Colon (tissue), 2 donors: ENCODE measurements around the gene HCN1.
"Not testable (repeated sequence)": the region's sequence is repeated elsewhere in the genome, so short reads cannot be mapped to it uniquely, and the experiment has no call there.

Experiments used
- FAIRE-seq: peaks from 2 replicates; lab custom pipeline; 2012; peaks lifted over from hg19 to GRCh38; lab: Jason Lieb, UNC
- donor health status: control.
- donor health status: control.

HCN1 gene

GRCh38 chr5:45417285-45417998 is 278.7 kb downstream of the HCN1 start:
- FAIRE-seq = peak; percentile 33

GRCh38 chr5:45414620-45415573 is 281.3 kb downstream of the HCN1 start:
- FAIRE-seq = peak; percentile 88

DNA sequence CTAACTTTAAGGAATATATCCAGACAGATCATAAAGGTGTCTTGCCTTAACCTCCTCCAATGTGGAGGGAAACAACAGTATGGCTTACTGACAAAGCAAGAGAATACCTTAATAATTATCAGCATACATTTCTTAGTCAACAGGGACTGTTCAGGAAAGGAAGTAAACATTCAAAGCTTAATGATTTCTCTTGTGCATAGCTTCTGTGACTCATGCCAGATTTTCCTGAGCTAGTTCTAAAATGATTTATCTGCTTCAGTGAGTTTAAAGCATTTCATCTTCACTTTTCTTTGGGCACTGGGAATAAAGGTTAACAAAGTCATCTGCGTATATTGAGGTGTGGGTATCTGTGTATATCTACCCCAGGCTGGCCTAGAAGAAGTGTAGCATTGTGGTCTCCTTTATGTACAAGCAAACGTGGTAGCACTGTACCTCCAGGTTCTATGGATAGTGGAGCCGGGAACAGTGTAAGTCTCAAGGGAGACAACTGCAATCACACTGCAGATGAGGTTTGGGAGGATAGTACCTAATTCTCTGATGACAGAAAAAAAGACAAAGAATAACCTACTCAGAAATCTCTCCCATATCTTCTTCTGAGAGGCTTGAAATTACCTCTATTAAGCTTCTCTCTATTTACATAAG is 284.1 kb downstream of the HCN1 start:
- no peak for FAIRE-seq

DNA sequence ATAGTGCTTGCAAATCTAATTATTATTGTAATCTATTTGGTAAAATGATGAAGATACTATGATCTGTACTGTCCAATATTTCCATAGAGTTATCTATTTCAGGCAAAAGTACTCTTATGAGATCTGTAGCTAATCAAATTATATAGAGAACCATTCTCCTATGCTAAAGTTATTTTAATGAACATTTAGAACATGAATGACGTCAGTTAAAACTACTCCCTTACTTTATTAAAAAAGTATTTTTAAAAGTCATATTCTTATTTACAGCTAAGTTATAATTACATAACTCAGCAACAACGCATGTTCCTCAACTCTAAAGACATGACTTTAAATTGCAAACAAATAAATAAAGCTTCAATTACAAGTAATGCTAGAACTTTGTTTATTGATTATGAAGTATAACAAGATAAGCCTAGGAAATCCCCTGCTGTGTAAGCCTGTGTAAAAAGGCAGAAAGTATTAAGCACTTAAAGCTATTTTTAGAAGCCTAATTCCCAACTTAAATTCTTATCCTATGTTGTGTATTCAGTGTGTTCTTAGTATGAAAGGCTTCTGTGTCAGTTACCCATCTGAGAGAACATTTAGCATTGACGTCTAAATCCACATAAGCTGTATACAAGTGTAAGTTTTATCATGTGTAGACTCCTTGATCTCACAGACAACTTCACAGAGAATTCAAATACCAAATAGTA is 285.7 kb downstream of the HCN1 start:
- FAIRE-seq = peak; percentile 18

DNA sequence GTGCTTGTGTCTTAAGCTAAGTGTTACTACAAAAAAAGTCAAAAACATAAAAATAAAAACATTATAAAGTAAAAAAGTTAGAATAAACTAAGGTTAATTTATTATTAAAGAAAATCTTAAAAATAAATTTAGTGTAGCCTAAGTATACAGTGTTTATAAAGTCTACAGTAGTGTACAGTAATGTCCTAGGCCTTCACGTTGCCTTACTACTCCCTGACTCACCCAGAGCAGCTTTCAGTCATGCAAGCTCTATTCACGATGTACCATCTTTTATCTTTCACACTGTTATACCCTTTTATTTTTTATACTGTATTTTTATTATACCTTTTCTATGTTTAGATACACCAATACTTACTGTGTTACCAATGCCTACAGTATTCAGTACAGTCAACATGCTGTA is 288.1 kb downstream of the HCN1 start:
- no peak for FAIRE-seq

GRCh38 chr5:45402804-45403455 is 293.2 kb downstream of the HCN1 start:
- FAIRE-seq = no peak

GRCh38 chr5:45399041-45399440 is 297.1 kb downstream of the HCN1 start:
- no peak for FAIRE-seq

GRCh38 chr5:45385321-45386058 is 310.7 kb downstream of the HCN1 start:
- FAIRE-seq = no peak

DNA sequence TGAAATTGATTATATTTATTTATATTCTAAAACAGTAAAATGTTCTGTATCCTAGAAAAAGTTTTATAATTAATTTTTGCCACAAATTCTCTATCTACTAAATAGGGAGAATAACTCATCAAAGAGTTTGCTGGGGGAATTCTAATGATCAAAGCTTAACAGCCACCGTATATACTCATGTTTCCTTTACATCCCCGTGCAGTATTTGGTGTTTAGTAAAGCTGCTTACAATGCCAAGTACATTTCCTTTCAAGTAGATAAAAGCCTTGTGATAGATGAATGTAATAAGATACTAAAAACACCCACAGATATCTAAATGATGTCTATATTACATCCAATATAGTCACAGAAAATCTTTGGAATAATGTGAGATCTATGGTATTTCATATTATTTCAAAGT is 312.2 kb downstream of the HCN1 start:
- no peak for FAIRE-seq

DNA sequence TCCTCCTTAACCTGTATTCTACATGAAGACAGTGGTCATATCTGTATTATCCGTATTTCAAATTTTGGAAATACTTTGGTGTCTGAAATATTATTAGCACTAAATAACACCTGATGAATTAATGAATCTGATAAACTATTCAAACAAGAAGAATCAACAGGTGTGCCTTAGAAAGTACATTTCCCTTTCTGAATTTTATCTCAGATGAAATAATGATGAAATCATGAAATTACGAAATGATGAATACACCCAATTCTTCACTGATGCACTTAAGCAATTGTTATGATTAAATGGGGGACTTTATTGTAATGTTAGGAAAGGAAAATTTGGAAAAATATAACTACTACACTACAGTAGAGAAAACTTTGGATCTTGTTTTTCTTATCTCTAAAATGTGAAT is 313.6 kb downstream of the HCN1 start:
- no peak for FAIRE-seq

- FAIRE-seq = no peak
These were observed 319.8 kb downstream of the HCN1 start for GRCh38 chr5:45376417-45376816.

- no peak for FAIRE-seq
These were observed 323.6 kb downstream of the HCN1 start for GRCh38 chr5:45372629-45373028.

GRCh38 chr5:45371423-45371822 is 324.8 kb downstream of the HCN1 start:
- not testable (repeated sequence) for FAIRE-seq

- FAIRE-seq = no peak
These were observed 340.8 kb downstream of the HCN1 start for GRCh38 chr5:45355189-45355992.

DNA sequence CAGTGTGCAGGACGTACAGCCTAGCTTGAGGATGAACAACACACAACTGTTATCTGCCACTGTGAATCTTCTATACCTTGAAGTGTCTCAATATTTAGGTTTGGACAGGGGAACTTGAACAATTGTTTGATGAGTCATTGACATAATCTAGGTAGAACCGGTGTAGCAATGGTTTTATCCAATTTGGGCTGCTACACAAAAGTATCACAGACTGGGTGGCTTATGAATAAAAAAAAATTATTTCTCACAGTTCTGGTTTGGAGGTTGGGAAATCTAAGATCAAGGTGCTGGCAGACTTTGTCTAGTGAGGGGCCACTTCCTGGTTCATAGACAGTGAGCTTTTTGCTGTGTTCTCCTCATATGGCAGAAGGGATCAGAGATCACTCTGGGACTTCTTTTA is 359.7 kb downstream of the HCN1 start:
- no peak for FAIRE-seq

- no peak for FAIRE-seq
These were observed 360.2 kb downstream of the HCN1 start for GRCh38 chr5:45335978-45336377.

- no peak for FAIRE-seq
These were observed 360.8 kb downstream of the HCN1 start for GRCh38 chr5:45335346-45335745.

DNA sequence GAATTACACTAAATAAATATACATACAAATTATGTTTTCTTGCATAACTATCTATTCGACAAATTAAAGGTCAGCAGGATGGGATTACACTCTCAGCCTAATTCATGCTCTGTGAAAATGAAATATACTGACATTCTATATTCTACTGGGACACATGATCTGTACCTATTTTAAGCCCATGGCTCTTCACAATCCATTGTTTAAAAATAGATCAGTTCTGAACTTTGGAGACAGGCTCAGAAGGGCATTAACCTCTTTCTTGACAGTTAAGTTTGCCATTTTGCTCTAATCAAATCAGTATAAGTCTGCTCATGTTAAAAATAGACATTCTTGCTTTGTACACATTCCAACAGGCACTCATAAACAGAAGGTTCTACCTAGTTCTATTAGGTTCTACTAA is 361.2 kb downstream of the HCN1 start:
- FAIRE-seq = no peak

DNA sequence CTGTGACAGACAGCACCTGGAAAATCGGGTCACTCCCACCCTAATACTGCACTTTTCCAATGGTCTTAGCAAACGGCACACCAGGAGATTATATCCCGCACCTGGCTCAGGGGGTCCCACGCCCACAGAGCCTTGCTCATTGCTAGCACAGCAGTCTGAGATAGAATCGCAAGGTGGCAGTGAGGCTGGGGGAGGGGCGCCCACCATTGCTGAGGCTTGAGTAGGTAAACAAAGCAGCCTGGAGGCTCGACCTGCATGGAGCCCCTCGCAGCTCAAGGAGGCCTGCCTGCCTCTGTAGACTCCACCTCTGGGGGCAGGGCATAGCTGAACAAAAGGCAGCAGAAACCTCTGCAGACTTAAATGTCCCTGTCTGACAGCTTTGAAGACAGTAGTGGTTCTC is 383.6 kb downstream of the HCN1 start:
- not testable (repeated sequence) for FAIRE-seq

DNA sequence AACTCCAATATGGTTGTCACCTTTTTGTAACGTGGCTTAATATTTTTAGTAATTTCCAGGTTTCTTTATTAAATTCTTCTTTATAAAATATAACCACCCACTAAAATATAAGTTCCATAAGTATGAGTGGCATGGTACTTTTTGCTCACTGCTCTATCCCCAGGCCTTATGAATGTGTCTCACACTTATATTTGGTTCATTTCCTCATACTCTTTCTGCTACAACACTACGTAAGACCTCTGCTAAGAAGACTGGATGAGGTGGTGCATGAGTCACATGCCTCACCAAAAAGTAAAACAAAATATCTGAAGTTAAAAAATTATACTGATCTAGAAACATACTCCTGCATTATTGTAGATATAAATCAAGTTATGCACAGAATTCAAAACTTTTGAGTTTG is 400.9 kb downstream of the HCN1 start:
- FAIRE-seq = no peak
